Colonic mucosa (tissue), 4 donors: ENCODE results near the gene GRM7. TPM values are rescaled to one million over a fixed set of nuclear protein-coding genes. Genes with fewer than 3 reads are reported as not detected.

Experiments used
- DNase-seq: peaks from one replicate; pipeline ENCODE4 v3.0.0-alpha.2; 2020
- H3K27ac ChIP-seq: fragments of 200-600 bp; one replicate; pipeline ENCODE4 v1.8.0; 2021
- H3K27me3 ChIP-seq: fragments of 200-600 bp; one replicate; pipeline ENCODE4 v1.8.0; 2021
- H3K36me3 ChIP-seq: fragments of 200-600 bp; one replicate; pipeline ENCODE4 v1.8.0; 2021
- H3K4me1 ChIP-seq: fragments of 200-600 bp; one replicate; pipeline ENCODE4 v1.8.0; 2021; ENCODE audit warnings: mild to moderate bottlenecking
- H3K4me3 ChIP-seq: fragments of 200-600 bp; one replicate; pipeline ENCODE4 v1.8.0; 2021
- H3K9ac ChIP-seq, 2 donors: one replicate each; pipeline ENCODE4 v1.7.0; 2013; ENCODE audit warnings: control low read depth in 2 of 2, low read depth in 2 of 2, low read length in 2 of 2
- H3K9me3 ChIP-seq: fragments of 200-600 bp; one replicate; pipeline ENCODE4 v1.8.0; 2021
- intact Hi-C: fragments of 100-400 bp; cut with DNase I; formaldehyde crosslinking; loops from one replicate; pipeline ENCODE4 v1.14.1; 2022
- total RNA-seq, 2 donors: library from RNA; stranded (reverse); fragmentation: NEBNext Ultra II Directional in 1 of 2; extraction: Animal tissue kit (Norgen Biotek cat#: 25700) in 1 of 2; gene quantifications; one replicate each; pipeline ENCODE4 v1.2.1, GENCODE V29; 2021
- TF ChIP-seq, protein P1 (sequence below): fragments of 200-600 bp; IDR thresholded peaks from one replicate; pipeline ENCODE4 v1.8.0; 2022; ENCODE audit warnings: antibody characterized with exemption, mild to moderate bottlenecking
- donor health status: healthy.
- donor health status: DM: no; HTN: no; CAD: no.
- donor health status: DM: no; HTN: no; CAD: no.

Gene GRM7
- total RNA-seq, 2 donors from 2014 or later: 0.15 to 0.66 TPM

DNA sequence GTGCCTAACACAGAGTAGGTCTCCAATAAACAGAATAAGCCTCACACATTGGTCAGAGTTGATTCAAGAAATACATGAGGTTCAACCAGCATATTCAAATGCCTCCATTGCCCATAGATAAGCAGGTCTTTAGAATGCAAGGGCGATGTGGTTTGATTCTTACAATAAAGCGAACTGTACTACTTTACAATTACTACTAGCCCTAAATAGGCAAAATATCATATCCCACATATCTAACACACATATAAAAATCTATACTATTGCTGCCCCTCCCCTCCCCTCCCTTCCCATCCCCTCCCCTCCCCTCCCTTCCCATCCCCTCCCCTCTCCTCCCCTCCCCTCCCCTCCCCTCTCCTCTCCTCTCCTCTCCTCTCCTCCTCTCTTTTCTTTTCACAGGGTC, 6.7 kb upstream of the GRM7 start:
- intact Hi-C loops: no loop called here
- no peaks in the 10 kb centered on the region for H3K9me3 ChIP-seq
- no peaks in the 10 kb centered on the region for H3K4me1 ChIP-seq
- H3K27me3 ChIP-seq: no peaks in the 10 kb centered on the region
- no peak for DNase-seq
- no peak overlapping the region for H3K9ac ChIP-seq
- H3K36me3 ChIP-seq: no peaks in the 10 kb centered on the region
- H3K4me3 ChIP-seq: no peak overlapping the region
- TF ChIP-seq, protein P1, sequence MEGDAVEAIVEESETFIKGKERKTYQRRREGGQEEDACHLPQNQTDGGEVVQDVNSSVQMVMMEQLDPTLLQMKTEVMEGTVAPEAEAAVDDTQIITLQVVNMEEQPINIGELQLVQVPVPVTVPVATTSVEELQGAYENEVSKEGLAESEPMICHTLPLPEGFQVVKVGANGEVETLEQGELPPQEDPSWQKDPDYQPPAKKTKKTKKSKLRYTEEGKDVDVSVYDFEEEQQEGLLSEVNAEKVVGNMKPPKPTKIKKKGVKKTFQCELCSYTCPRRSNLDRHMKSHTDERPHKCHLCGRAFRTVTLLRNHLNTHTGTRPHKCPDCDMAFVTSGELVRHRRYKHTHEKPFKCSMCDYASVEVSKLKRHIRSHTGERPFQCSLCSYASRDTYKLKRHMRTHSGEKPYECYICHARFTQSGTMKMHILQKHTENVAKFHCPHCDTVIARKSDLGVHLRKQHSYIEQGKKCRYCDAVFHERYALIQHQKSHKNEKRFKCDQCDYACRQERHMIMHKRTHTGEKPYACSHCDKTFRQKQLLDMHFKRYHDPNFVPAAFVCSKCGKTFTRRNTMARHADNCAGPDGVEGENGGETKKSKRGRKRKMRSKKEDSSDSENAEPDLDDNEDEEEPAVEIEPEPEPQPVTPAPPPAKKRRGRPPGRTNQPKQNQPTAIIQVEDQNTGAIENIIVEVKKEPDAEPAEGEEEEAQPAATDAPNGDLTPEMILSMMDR: no peak
- no peak overlapping the region for H3K27ac ChIP-seq

DNA sequence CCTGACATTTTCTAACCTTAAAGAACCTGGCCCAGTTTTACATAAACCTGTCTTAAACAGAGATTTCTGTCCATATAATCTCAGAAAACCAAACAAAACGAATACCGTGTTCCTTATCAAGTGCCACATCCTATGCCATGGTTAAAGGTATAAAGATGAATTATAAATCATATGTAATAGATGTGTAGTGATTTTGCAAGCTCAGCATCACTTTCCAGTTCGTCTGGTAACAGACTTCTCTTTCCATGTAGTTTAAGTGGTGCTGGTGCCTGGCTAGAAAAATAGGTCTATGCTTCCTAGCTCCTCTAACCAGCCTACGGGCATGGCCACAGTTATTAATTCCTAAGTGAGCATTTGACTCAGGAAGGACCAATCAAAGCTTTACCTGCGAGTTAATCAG, 3.4 kb upstream of the GRM7 start:
- DNase-seq: no peak
- H3K9ac ChIP-seq: no peak overlapping the region
- H3K4me3 ChIP-seq: no peak overlapping the region
- peaks cover 21% of the 10 kb centered on the region for H3K27me3 ChIP-seq
- no peaks in the 10 kb centered on the region for H3K9me3 ChIP-seq
- H3K36me3 ChIP-seq: no peaks in the 10 kb centered on the region
- H3K27ac ChIP-seq: no peak overlapping the region
- TF ChIP-seq, protein P1: no peak
- no peaks in the 10 kb centered on the region for H3K4me1 ChIP-seq
- intact Hi-C loops: no loop called here

DNA sequence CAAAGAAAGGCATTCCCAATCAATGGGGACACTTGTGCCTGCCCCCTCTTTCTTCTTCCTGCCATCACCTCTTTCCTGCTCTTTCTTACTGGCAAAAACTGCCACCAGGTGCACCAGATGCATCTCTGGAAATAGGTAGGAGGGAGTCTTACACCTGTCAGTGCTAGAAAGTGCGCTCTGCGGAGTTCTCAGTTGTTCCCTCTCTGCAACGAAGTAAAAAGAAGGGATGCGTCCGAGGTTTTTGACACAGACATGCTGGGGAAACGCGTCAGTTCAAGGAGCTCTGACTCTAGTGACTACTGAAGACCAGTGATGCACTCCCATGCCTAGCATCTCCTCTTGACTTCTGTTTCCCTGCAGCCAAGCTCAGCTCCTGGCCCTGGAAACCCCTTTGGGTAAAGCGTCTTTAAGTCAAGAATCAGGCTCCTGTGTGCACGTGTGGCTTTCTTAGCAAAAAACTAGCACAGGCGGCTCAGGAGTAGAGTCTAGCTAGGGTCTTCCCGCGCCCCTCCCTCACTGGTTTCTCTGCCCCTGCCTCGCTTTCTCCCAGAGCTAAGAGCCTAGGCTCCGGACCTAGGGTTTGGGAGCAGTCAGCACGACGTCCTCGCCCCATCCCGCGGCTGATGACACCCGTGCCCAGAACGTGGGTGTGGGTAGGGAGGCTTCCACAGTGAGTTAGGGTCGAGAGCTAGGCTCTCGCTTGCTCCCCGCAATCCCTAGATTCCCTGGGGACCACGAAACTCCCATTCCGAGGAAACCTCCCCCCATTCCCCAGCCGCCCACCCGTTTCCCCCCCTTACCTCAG, 564 bp upstream of the GRM7 start:
- Histone ChIP-seq H3K27me3 (peaks cover 21% of the 10 kb centered on the region), H3K36me3 (no peaks in the 10 kb centered on the region), H3K4me3 (peak overlapping the region; percentile 19), H3K27ac (no peak overlapping the region), H3K9me3 (no peaks in the 10 kb centered on the region), H3K4me1 (no peaks in the 10 kb centered on the region), H3K9ac (no peak overlapping the region)
- intact Hi-C loops: no loop called here
- TF ChIP-seq, protein P1: no peak
- no peak for DNase-seq

DNA sequence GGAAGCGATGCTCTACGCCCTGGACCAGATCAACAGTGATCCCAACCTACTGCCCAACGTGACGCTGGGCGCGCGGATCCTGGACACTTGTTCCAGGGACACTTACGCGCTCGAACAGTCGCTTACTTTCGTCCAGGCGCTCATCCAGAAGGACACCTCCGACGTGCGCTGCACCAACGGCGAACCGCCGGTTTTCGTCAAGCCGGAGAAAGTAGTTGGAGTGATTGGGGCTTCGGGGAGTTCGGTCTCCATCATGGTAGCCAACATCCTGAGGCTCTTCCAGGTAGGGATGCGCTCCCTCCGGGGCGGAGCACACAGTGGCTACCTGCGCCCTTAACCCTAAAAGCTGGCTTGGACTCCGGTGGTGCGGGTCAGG, 698 bp downstream of the GRM7 start:
- H3K4me3 ChIP-seq: peak overlapping the region; percentile 19

DNA sequence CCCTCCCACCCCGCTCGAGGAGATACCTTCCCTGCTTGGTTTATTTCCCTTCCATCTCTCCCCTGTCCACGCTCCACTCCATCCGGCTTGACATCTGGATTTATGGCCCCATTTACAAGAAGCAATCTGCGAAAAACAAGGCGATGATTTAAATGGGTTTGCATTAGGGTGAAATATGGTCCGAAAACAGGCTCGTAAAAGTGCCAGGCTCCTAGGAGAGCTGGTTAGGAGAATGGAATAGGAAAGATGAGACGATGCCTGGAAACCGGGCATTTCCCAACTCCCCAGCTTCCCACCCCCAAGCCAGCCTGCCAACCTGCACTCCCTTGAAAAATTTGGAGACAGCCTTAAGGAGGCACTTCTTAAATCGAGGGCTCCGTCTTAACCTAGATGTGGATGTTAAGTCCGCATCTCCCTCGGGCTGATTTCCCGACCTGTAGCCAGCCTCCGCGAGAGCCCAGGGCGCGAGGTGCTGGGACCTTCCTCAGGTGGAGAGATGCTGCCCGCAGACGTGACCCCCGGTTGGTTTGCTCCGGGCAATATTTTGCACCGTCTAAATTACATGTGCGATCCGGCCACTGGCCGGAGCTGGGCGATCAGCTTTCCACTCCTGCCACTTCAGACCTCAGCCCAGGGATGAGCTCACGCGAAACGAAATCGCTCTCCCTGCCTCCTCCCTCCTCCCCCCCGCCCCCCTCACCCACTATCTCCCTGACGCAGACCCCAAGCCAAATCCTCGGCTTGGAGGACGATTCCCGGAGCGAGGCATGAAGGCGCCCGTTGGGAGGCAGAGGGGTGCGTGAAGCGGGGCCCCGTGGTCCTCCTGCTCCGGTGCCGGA, 1.3 kb downstream of the GRM7 start:
- H3K9ac ChIP-seq: no peak overlapping the region

More for the DNA sequence above, 698 bp downstream of the GRM7 start:
- no peaks in the 10 kb centered on the region for H3K36me3 ChIP-seq
- H3K27me3 ChIP-seq: peaks cover 21% of the 10 kb centered on the region
- intact Hi-C loops: no loop called here
- no peak overlapping the region for H3K9ac ChIP-seq
- H3K9me3 ChIP-seq: no peaks in the 10 kb centered on the region
- TF ChIP-seq, protein P1: no peak
- DNase-seq: no peak
- H3K4me1 ChIP-seq: no peaks in the 10 kb centered on the region
- no peak overlapping the region for H3K27ac ChIP-seq

More for the DNA sequence above, 1.3 kb downstream of the GRM7 start:
- no peaks in the 10 kb centered on the region for H3K36me3 ChIP-seq
- peak overlapping the region; percentile 7 for H3K4me3 ChIP-seq
- no peak overlapping the region for H3K27ac ChIP-seq
- no peaks in the 10 kb centered on the region for H3K9me3 ChIP-seq
- TF ChIP-seq, protein P1: no peak
- no peaks in the 10 kb centered on the region for H3K4me1 ChIP-seq
- no peak for DNase-seq
- intact Hi-C loops: no loop called here
- H3K27me3 ChIP-seq: peaks cover 21% of the 10 kb centered on the region
